ENCODE data around the gene TAX1BP1. TPM values are rescaled to one million over a fixed set of nuclear protein-coding genes. Genes with fewer than 3 reads are reported as not detected.

The TAX1BP1 gene
- polyA plus RNA-seq, 4 donors = 101 to 138 (median 111) TPM

DNA sequence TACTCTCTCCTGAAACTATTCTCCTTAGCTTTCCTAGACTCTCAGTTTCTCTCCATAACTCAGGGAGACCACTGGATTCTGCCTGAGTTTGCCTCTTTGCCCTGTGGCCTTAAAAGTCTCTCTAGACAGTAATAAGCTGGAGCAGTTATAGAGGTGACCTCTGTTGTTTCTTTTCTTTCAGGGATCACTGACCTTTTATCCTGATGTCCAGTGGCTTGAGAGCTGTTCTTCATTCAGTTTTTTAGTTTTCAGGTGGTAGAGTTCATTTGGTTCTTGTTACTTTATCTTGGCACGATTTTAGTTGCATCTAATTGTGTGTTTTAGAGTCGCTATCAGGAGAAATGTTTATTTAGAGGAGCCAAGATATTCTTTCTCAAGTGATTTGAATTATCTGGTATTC lies 37.7 kb downstream of the TAX1BP1 start:
- DNase-seq (ENCODE audit: low read depth in 4 of 4, low spot score in 2 of 4) = no peak

DNA sequence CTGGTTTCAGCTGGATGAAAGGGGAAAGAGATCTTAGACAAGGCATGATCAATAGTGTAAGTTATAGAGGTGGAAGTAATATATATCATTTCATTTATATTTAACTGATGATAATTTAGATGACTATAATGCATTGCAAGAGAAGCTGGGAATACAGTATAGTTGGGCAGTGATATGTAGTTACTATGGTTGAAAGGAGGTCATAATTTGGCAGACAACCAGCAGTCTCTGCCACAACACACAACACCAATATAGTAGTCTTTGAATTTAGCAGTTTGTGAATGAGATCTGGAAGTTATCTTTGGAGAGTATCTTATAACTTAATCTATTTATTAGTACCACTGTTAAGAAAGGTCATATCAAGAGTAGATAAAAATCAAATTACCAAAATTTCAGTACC lies 39.9 kb downstream of the TAX1BP1 start:
- DNase-seq (ENCODE audit: low read depth in 4 of 4, low spot score in 2 of 4) = no peak

DNA sequence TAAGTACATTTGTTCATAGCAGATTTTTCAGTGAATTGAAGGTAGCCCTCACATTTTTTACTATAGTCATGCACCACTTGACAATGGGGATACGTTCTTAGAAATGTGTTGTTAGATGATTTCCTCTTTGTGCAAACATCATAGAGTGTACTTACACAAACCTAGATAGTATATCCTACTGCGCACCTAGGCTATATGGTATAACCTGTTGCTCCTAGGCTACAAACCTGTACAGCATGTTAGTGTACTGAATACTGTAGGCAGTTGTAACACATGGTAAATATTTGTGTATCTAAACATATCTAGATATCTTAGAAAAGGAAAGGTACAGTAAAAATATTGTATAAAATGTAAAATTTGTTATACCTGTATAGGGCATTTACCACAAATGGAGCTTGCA lies 41.2 kb downstream of the TAX1BP1 start:
- no peak for DNase-seq (ENCODE audit: low read depth in 4 of 4, low spot score in 2 of 4)

DNA sequence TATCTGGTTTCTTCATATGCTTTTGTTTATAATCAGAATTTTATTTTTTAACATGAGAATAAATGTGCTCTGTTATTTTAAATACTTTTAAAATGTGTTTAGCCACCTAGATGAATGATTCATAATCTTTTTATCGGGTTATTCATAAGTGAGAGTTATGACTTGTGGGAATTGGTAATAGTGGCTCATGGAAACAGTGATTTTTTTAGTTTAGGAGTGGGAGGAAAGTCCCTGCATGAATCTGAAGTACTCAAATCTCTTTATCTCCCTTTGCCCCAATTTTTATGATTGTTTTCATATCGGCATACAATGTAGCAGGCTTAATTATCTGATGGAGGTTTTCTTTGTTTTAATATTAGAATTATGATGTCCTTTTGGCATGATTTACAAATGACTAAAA lies 42.9 kb downstream of the TAX1BP1 start:
- no peak for DNase-seq (ENCODE audit: low read depth in 4 of 4, low spot score in 2 of 4)

DNA sequence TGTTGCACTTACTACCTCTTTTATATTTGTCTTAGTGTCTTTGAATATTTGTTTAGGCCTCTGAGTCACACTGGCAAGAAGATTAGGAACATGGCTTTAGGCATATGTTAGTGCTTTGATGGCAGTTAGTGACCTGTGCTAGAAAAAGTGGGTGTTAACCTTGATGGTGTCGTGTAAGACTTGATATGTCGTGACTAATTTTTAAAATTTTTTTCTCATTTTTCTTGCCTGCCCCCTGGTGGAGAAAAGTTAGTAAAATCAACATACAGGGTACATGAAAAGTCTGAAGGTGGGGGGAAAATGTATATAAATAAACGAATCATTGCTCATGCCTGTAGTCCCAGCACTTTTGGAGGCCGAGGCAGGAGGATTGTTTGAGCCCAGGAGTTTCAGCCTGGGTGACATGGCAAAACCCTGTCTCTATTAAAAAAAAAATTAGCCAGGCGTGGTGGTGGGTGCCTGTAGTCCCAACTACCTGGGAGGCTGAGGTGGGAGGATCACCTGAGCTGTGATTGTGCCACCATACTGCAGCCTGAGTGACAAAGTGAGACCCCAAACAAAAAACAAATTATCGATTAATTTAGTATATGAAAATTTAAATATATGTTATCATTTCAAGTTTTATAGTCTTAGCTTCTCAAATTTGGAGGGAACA lies 44.6 kb downstream of the TAX1BP1 start:
- DNase-seq (ENCODE audit: low read depth in 4 of 4, low spot score in 2 of 4) = no peak

DNA sequence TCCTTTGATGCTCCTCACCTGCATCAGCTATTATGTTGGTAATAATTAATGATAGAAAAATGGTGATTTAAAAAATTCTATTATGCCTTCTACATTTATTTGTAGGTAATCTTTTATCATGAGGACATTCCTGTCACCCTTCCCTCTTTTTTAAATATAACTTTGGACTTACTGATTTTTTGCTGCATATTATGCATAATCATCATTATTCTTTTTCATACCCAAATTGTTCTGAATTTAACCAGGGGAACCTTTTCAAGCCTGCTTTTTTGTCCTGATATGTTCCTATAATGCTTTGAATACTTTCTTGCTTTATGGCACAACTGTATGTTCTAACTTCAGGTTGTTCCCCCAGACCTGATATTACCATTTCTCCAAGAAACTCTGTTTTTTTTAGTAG lies 48.5 kb downstream of the TAX1BP1 start:
- no peak for DNase-seq (ENCODE audit: low read depth in 4 of 4, low spot score in 2 of 4)

DNA sequence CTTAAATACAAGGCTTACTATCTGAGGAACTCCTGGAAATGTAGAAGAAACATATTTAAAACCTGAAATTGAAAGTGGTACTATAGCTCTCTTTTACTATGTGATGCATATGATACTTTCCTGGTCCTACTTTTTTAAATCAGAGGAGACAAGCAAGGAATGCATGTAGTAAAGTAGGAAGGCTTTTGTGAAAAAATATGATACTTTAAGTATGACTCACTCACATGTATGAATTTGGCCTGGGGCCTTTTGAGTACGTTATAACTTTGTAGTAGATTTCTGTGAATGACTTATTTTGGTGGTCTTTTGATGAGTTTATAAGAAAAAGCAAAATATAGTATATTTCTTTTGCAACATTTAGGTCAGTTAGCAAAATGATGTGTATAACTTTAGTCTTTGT lies 53.8 kb downstream of the TAX1BP1 start:
- no peak for DNase-seq (ENCODE audit: low read depth in 4 of 4, low spot score in 2 of 4)

DNA sequence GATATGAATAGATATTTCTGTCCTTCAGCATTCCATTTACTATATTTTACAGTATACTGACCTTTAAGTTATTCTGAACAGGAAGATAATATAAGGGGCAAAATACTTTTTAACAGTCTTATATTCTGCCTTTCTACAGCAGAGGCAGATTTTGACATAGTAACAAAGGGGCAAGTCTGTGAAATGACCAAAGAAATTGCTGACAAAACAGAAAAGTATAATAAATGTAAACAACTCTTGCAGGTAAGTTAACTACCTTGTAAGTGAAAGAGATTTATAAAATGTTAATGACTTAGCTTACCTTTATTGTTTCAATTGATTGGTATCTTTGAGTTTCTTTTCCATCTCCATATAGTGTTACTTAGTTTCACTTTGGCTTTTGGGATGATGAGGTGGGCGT lies 56.0 kb downstream of the TAX1BP1 start:
- no peak for DNase-seq (ENCODE audit: low read depth in 4 of 4, low spot score in 2 of 4)

DNA sequence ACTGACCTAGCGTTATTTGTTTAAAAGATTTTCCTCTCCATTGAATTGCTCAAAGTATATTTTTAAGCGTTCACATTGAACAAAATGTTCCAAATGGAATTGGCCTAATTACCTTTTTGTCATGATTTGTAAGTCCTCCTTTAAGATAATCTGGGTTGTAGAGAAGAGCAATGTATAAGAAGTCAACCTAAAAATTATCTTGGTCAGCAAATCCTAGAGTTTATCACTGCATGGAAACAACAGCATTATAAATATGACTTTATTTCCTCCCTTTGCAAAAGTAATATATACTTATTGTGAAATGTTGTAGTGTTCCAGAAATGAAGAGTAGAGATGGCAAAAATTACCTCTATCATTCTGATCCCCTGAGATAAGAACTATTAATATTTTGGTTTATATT lies 59.2 kb downstream of the TAX1BP1 start:
- no peak for DNase-seq (ENCODE audit: low read depth in 4 of 4, low spot score in 2 of 4)

DNA sequence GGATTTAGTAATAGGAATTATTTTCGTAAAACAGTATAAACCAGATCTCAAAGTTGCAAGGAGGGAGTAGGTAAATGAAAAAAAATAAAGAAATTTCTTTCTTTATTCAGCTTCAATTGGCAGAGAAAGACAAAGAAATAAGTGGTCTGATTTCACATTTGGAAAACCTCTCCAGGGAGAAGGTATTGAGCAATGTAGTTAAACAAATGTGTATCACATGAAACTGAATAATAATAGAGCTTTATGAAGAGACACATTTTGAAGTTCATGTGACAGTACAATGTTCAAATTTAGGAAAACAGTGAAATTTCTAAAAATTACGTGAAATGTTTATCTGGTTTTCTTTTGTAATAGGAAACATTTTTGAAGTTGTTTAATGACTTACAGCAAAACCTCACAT lies 63.0 kb downstream of the TAX1BP1 start:
- no peak for DNase-seq (ENCODE audit: low read depth in 4 of 4, low spot score in 2 of 4)

DNA sequence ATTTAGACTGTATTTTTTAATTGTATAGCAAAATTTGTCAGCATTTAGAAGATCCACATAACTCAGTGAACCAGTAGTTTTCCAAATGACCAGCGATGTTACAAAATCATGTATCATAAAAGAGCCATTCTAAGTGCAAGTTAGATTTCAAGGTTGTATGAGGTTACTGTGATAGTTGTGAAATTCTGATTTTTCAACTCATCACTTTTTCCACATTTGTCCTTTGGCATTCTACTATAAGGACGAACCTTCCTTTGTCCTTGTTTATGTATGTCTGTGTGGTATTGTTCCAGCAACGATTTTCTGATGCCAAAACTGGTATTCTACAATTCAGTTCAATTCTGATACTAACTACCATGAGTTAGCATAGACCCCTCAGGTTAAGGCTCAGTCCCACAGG lies 64.2 kb downstream of the TAX1BP1 start:
- DNase-seq (ENCODE audit: low read depth in 4 of 4, low spot score in 2 of 4) = no peak

DNA sequence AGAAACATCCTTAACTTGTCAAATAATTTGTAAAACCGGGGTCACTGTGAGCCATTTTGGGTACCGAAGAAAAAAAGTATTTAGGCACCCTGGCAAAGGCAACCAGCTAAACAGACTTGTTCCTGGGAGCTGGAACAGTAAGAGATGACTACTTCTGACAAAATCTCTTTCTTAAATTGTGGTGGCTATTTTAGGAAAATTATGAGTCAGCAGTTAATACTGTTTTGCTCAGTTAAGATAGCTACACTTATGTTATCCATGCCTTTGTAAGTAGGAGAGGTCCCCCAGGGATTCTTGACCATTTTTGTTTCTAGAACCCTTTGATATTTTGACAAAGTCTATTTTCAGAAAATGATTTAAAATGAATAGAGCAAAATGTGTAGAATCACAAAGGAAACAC lies 68.7 kb downstream of the TAX1BP1 start:
- DNase-seq (ENCODE audit: low read depth in 4 of 4, low spot score in 2 of 4) = no peak

DNA sequence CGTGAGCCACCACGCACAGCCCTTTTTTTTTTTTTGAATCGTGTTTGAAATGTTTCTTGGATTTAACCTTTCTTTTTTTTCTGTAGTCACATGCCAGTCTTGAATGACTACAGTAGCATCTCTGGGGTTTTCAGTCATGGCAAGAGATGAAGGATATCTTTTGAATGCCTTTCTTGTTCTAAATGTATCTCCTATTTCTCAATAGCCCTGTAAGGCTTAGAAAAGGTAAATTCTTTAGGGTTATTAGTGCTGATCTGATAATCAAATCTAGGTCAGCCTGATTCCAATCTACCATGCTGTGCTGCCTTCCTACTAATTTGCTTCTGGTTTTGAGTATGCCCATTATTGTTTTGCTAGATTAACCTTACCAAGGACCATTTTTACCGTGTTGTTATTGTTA lies 70.2 kb downstream of the TAX1BP1 start:
- no peak for DNase-seq (ENCODE audit: low read depth in 4 of 4, low spot score in 2 of 4)

DNA sequence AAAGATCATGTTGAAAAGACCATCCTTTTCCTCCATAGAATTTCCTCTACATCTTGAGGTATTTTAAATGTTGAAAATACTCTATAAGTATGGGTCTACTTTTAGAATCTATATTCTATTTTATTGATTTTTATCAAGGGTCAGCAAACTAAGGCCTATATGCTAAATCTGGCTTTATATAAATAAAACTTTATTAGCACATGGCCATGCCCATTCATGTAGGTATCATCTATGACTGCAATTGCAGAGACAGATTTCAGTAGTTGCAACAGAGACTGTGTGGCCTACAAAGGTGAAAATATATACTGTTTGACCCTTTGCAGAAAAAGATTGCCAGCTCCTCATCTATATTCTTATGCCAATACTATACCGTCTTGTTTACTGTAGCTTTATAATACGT lies 72.7 kb downstream of the TAX1BP1 start:
- no peak for DNase-seq (ENCODE audit: low read depth in 4 of 4, low spot score in 2 of 4)

DNA sequence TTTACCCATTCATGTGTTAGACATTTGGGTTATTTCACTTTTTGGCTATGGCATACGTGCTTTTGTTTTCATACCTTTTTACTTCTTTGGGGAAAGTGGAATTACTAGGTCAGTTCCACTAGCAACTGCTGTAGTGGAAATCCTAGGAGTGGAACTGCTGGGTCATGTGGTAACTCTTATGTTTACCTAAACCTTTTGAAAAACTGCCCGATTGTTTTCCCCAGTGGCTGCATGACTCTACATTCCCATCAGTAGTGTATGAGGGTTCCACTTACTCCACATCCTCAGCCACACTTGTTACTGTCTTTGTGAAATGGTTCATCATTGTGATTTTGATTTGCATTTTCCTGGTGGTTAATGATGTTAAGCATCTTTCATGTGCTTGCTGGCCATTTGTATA lies 82.3 kb downstream of the TAX1BP1 start:
- DNase-seq (ENCODE audit: low read depth in 4 of 4, low spot score in 2 of 4) = no peak

DNA sequence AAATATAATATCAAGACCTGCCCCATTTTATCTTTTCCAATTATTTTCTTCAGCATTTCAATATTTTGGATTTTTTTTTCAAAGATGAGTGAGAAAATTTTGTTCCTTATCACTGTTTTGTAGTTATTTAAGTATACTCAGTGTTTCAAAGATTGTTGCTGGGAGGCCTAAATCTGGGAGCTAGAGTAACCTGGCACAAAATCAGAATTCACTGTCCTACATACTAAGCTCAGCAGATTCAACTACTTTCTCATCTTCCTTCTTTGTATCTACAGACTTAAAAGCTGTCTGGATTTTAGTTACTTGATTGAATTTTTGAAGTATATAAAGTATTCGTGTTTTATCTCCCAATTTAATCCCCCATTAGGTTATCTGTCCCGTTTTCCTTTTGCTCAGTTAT lies 85.9 kb downstream of the TAX1BP1 start:
- no peak for DNase-seq (ENCODE audit: low read depth in 4 of 4, low spot score in 2 of 4)

DNA sequence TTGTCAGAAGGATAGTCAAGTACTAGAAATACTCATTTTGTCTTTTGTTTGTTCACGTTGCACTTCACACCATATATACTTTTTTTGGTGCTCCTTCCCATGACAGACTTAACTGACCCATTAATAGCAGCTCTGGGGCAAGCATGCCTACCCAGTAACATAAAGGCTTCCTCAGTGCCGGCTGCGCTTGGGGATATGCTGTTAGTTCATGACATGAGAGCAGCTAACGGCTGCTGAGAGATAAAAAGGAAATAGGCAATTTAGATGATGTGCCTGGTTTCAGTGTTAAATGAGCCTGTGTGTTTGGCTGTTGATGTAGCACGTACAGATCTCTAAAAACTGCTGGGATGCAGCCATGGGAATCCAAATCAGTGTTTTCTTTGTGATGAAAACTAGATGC lies 86.4 kb downstream of the TAX1BP1 start:
- DNase-seq (ENCODE audit: low read depth in 4 of 4, low spot score in 2 of 4) = no peak

DNA sequence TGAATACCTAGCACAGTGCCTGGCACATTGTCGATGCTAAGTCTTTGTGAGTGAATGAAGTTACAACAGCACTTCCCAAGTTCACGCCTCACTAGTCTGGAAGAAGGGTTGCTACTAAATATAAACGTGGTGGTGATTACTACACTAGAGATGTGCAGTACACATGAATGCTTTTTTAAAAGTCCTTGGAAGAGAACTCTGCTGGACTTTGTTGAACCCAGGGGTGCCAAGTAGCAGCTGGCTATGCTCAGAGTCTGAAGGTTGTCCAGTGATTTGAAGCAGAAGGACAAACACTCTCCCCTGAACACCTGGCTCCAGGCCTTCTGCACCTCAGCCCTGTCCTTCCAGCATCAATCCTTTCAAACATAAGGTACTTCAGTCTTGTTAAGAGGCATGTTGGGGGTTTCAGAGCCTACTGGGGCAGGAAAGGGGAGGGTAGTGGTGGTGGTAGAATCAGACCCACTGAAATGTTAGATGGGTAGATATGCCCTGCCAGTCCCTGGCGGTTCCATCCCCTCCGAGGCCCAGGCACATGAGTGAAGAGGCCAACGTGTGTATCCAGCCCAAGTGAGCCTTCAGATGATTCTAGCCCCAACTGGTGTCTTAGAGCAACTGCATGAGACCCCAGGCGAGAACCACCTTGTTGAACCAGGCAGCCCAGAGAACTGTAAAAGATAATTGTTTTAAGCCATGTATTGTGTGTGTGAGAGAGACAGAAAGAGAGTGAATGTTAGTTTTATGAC lies 94.4 kb downstream of the TAX1BP1 start:
- DNase-seq (ENCODE audit: low read depth in 4 of 4, low spot score in 2 of 4) = no peak

DNA sequence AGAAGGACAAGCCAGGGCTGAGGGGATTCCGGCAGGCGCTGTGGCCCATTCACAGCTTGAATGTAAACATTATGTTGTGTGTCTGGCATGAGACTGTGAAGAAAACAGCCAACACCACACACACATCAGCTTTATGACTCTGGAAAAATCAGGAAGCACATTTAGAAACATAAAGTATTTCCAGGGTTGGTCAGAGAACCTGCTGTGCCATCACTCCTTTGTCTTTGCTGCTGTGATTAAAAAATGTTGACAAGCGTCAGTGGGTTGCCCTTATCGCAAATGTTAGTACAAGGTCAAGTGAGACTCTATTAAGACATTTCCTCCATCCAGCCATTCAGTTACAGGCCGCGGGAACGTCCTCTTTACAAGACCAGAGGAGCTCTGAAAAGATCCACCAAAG lies 95.4 kb downstream of the TAX1BP1 start:
- no peak for DNase-seq (ENCODE audit: low read depth in 4 of 4, low spot score in 2 of 4)

DNA sequence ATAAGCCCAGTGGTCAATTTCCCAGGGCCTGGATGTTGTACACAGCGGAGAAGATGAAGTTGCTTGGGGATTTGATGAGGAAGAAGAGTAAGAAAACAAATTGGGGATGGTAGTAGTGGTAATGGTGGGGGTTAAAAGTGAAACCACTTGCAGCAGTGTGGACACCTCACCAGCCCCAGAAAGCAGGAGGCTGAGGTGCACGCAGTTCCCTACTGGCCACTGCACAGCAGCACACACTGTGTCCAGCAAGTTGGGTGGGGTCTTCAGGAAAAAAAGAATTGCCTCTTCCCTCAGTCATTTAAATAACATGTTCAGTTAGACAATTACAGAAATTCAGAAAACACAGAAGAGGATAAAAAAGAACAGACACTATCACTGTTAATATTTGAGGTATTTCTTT lies 96.6 kb downstream of the TAX1BP1 start:
- DNase-seq (ENCODE audit: low read depth in 4 of 4, low spot score in 2 of 4) = no peak

DNA sequence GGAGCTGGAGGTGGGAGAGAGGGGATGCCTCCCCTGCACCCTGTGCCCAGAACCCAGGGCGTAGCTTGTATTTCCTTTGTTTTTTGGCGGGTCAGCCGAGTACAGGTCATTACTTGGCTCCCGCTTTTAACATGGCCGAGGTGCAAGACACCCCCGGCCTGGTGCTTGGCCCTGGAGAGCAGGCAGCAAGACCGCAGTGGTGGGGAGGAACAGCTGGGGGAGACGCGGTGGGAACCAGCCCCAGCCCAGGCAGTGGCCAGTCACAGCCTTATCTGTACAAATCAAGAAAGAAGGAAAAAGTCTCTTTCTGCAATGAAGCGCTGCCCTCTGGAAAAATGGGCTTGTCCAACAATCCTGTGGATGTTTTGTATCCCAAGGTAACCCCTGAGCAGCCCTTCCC lies 99.1 kb downstream of the TAX1BP1 start:
- DNase-seq (ENCODE audit: low read depth in 4 of 4, low spot score in 2 of 4) = no peak

DNA sequence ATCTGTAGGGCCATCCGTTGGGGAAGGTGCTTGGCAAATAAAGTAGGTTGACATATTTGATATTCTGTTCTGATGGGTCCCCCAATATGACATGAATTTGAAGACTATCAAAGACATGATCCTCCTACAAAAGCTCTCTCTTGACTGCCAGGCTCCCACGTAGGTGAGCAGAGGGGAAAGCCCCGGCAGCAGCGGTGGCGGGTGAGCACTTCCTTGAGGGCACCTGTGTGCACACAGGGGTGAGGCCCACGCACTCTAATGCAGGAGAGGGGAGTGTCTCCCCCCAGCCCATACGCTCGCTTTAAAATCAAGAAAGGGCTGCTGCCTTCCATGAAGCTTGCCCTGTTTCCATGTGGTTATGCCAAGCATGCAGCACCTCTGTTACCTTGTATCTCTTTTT lies 100.4 kb downstream of the TAX1BP1 start:
- no peak for DNase-seq (ENCODE audit: low read depth in 4 of 4, low spot score in 2 of 4)

Measured in left renal cortex interstitium (tissue), 4 donors.